K562 (cell line): ENCODE data around the gene NFE2. TPM values are rescaled to one million over a fixed set of nuclear protein-coding genes. Genes with fewer than 3 reads are reported as not detected.

Source experiments
- ARID3A ChIP-seq: IDR thresholded peaks from 2 replicates; pipeline ENCODE4 v1.6.1; 2012; ENCODE audit warnings: low read depth, low read length, improper control_type of control experiment, borderline replicate concordance
- ATF7 ChIP-seq: fragments of 450-650 bp; IDR thresholded peaks from 2 replicates; pipeline ENCODE4 v1.7.1; 2014; ENCODE audit warnings: mild to moderate bottlenecking, moderate library complexity
- BDP1 ChIP-seq: IDR thresholded peaks from 3 replicates; pipeline ENCODE4 v1.6.1; 2011; ENCODE audit not compliant: insufficient read length, insufficient read depth
- ERF ChIP-seq: fragments of 450-650 bp; formaldehyde crosslinking; IDR thresholded peaks from 2 replicates; pipeline ENCODE4 v1.4.0; 2020; ENCODE audit warnings: mild to moderate bottlenecking, mixed read lengths
- FOXJ2 ChIP-seq: fragments of 200-800 bp; sonication (Bioruptor generic); IDR thresholded peaks from 2 replicates; pipeline ENCODE4 v1.6.1; 2016; ENCODE audit warnings: missing genetic modification characterization, missing compliant biosample characterization
- GATAD2B ChIP-seq: fragments of 450-650 bp; IDR thresholded peaks from 2 replicates; pipeline ENCODE4 v1.6.1; 2017; ENCODE audit warnings: mild to moderate bottlenecking, borderline replicate concordance
- HIVEP1 ChIP-seq: fragments of 250-450 bp; sonication (Bioruptor Pico); IDR thresholded peaks from 2 replicates; pipeline ENCODE4 v1.4.0; 2020; ENCODE audit warnings: mild to moderate bottlenecking
- HNRNPL ChIP-seq: fragments of 200-400 bp; formaldehyde crosslinking; IDR thresholded peaks from 2 replicates; pipeline ENCODE4 v1.6.1; 2017; ENCODE audit warnings: low read depth, mild to moderate bottlenecking, low read length
- KLF6 ChIP-seq: fragments of 250-450 bp; sonication (Bioruptor Pico); IDR thresholded peaks from 2 replicates; pipeline ENCODE4 v1.4.0; 2020; ENCODE audit warnings: mild to moderate bottlenecking, moderate library complexity, borderline replicate concordance
- MLX ChIP-seq, 2 experiments: fragments of 450-650 bp in 1 of 2; sonication (generic) in 1 of 2; formaldehyde crosslinking; conservative IDR thresholded peaks; 2 replicates each; pipeline versions ENCODE4 v1.4.0 to v1.8.1; 2020 to 2022; ENCODE audit warnings: mild to moderate bottlenecking in 1 of 2, missing genetic modification reagents in 1 of 2
- MXI1 ChIP-seq: IDR thresholded peaks from 2 replicates; pipeline ENCODE4 v1.6.1; 2011; ENCODE audit warnings: low read depth, mild to moderate bottlenecking, improper control_type of control experiment, low read length
- NR1H2 ChIP-seq: sonication (generic); formaldehyde crosslinking; IDR thresholded peaks from 2 replicates; pipeline ENCODE4 v1.4.0; 2020; ENCODE audit warnings: mild to moderate bottlenecking, missing genetic modification reagents
- RBM15 ChIP-seq: fragments of 200-400 bp; formaldehyde crosslinking; IDR thresholded peaks from 2 replicates; pipeline ENCODE4 v1.6.1; 2018; ENCODE audit warnings: mild to moderate bottlenecking, low read length, moderate library complexity; ENCODE audit not compliant: insufficient read depth
- TFE3 ChIP-seq: fragments of 450-650 bp; formaldehyde crosslinking; IDR thresholded peaks from 2 replicates; pipeline ENCODE4 v1.4.0; 2020; ENCODE audit warnings: mild to moderate bottlenecking, mixed read lengths
- U2AF2 ChIP-seq: fragments of 200-400 bp; formaldehyde crosslinking; optimal IDR thresholded peaks from 2 replicates; pipeline ENCODE3; 2017; ENCODE audit warnings: low read depth, mild to moderate bottlenecking, low read length
- ZNF224 ChIP-seq: sonication (generic); formaldehyde crosslinking; IDR thresholded peaks from 2 replicates; pipeline ENCODE4 v1.8.0; 2022; ENCODE audit warnings: mild to moderate bottlenecking, missing genetic modification reagents
- ZNF263 ChIP-seq: sonication (generic); formaldehyde crosslinking; IDR thresholded peaks from 2 replicates; pipeline ENCODE4 v1.8.0; 2022; ENCODE audit warnings: mild to moderate bottlenecking, missing genetic modification reagents, borderline replicate concordance
- ZNF699 ChIP-seq: fragments of 250-450 bp; sonication (Bioruptor Pico); IDR thresholded peaks from 2 replicates; pipeline ENCODE4 v1.8.0; 2021; ENCODE audit warnings: mild to moderate bottlenecking, moderate library complexity; ENCODE audit not compliant: insufficient replicate concordance
- ZNF75A ChIP-seq: fragments of 450-650 bp; formaldehyde crosslinking; IDR thresholded peaks from 2 replicates; pipeline ENCODE4 v1.4.0; 2020; ENCODE audit warnings: mild to moderate bottlenecking
- polyA plus RNA-seq, 8 experiments: library from polyadenylated mRNA; depleted of rRNA in 4 of 8; stranded (reverse) in 5 of 8; unstranded in 3 of 8; fragments of >200 nt; fragmentation: Nextera tagmentation in 2 of 8; fragmentation: Illumina TruSeq in 1 of 8; extraction: Ambion mirVana in 2 of 8; extraction: Trizol in 1 of 8; gene quantifications; 2 replicates each; pipeline versions ENCODE4 v1.2.1 to v1.2.3, GENCODE V29; 2011 to 2014; ENCODE audit warnings: inconsistent platforms in 1 of 8, missing spikeins in 1 of 8
- total RNA-seq, 7 experiments: library from RNA; depleted of rRNA in 6 of 7; stranded (reverse); fragments of >200 nt in 6 of 7; fragmentation: Illumina TruSeq in 2 of 7; extraction: Trizol in 2 of 7; gene quantifications; 2 replicates each; pipeline versions ENCODE4 v1.2.1 to v1.2.3, GENCODE V29; 2011 to 2021; ENCODE audit warnings: low replicate concordance in 1 of 7

NFE2 gene
- total and polyA plus RNA-seq, 9 of the 15 experiments (the other 6 are each of a cell fraction or from before 2014, with no cell fraction given) = 12.3 to 282 (median 208) TPM

GRCh38 chr12:54259194-54260011 lies 41.4 kb downstream of the NFE2 start (continued):
- TF ChIP-seq ZNF75A (CRISPR knock-in tag) = no peak
- no peak for TF ChIP-seq TFE3
- TF ChIP-seq HIVEP1 (CRISPR knock-in tag) = no peak
- TF ChIP-seq NR1H2 = no peak
- no peak for TF ChIP-seq U2AF2
- 0 out of 2 replicates have a peak, but pooled peaks have one; percentile 30 for TF ChIP-seq GATAD2B
- no peak for TF ChIP-seq RBM15
- TF ChIP-seq ZNF699 (CRISPR knock-in tag) = no peak
- no peak for TF ChIP-seq HNRNPL
- no peak for TF ChIP-seq ZNF224
- TF ChIP-seq ARID3A = no peak
- TF ChIP-seq KLF6 (CRISPR knock-in tag) = no peak
- TF ChIP-seq ZNF263 (CRISPR knock-in tag) = no peak
- TF ChIP-seq ERF = no peak
- no peak for TF ChIP-seq MLX (CRISPR knock-in tag; conservative IDR thresholded peaks at IDR 0.05)
- peak; percentile 55; the same call in 1 of the 2 replicates for TF ChIP-seq ATF7
- no peak for TF ChIP-seq BDP1
- peak; percentile 94 for TF ChIP-seq MXI1
- TF ChIP-seq FOXJ2 (tag) = peak; percentile 93
